Measurements from ENCODE around the gene ANKRD24.

DNA sequence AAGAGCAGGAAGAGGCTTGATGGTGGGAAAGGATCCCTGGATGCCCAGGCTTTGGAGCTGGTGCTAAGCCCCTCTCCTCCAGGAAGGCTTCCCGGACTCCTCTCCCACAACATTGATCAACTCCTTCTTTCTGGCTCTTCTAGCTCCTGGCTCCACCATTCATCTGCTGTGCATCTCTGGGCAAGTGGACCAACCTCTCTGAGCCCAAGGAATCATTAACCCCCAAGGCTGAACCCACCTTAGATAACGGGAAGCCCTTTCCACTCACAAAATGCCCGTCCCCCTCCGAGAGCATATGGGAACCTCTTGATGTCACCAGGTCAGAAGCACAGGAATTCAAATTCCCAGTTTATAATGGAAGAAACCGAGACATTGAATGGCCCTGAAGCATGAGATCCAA, 5.3 kb upstream of the ANKRD24 start:
- TF ChIP-seq, protein P1, sequence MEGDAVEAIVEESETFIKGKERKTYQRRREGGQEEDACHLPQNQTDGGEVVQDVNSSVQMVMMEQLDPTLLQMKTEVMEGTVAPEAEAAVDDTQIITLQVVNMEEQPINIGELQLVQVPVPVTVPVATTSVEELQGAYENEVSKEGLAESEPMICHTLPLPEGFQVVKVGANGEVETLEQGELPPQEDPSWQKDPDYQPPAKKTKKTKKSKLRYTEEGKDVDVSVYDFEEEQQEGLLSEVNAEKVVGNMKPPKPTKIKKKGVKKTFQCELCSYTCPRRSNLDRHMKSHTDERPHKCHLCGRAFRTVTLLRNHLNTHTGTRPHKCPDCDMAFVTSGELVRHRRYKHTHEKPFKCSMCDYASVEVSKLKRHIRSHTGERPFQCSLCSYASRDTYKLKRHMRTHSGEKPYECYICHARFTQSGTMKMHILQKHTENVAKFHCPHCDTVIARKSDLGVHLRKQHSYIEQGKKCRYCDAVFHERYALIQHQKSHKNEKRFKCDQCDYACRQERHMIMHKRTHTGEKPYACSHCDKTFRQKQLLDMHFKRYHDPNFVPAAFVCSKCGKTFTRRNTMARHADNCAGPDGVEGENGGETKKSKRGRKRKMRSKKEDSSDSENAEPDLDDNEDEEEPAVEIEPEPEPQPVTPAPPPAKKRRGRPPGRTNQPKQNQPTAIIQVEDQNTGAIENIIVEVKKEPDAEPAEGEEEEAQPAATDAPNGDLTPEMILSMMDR (IDR thresholded peaks at IDR 0.05) = no peak
- TF ChIP-seq POLR2A (IDR thresholded peaks at IDR 0.05) (no peak), POLR2AphosphoS5 (IDR thresholded peaks at IDR 0.05) (no peak)
